B cell (primary cell): ENCODE measurements around the gene UBE4A. TPM values are rescaled to one million over a fixed set of nuclear protein-coding genes. Genes with fewer than 3 reads are reported as not detected.

Experiments used
- ATAC-seq: fragments of 200-7000 bp; cut with Tn5 transposase; one replicate; pipeline ENCODE4 v1.10.0; 2021; ENCODE audit warnings: low read depth, mild to moderate bottlenecking, moderate number of reproducible peaks, moderate library complexity
- CTCF ChIA-PET: fragments of 350-600 bp; sonication (Branson Sonifier 250); formaldehyde crosslinking; loops from one replicate; lab custom pipeline; 2021; ENCODE audit warnings: antibody characterized with exemption, inconsistent platforms; lab: Charles Lee
- POLR2A ChIA-PET: fragments of 350-600 bp; sonication (Branson Sonifier 250); formaldehyde crosslinking; loops from one replicate; lab custom pipeline; 2021; ENCODE audit warnings: antibody characterized with exemption; lab: Charles Lee
- DNase-seq: peaks from one replicate; pipeline ENCODE4 v3.0.0; 2013
- H2AFZ ChIP-seq: 2 replicates; pipeline ENCODE4 v1.6.1; 2012; ENCODE audit warnings: mild to moderate bottlenecking, low read depth, low read length; ENCODE audit not compliant: insufficient read depth, poor library complexity, severe bottlenecking
- H3K27ac ChIP-seq, 2 donors: 1 replicate in 1 of 2; 2 replicates in 1 of 2; pipeline ENCODE4 v1.5.1; 2012 to 2013; ENCODE audit warnings: low read length in 2 of 2, mild to moderate bottlenecking in 2 of 2, moderate library complexity in 1 of 2
- H3K27me3 ChIP-seq, 4 experiments: fragments of 200-600 bp in 1 of 4; sonication (generic) in 1 of 4; replicated peaks in 1 of 4; 1 replicate in 2 of 4; 2 replicates in 2 of 4; pipeline versions ENCODE4 v1.6.1 to v1.7.0; 2013 to 2016; ENCODE audit warnings: low read length in 3 of 4, mild to moderate bottlenecking in 2 of 4, mixed read lengths in 1 of 4, moderate library complexity in 1 of 4; ENCODE audit not compliant: insufficient read depth in 4 of 4, control insufficient read depth in 3 of 4; ENCODE audit errors: control extremely low read depth in 1 of 4
- H3K36me3 ChIP-seq, 2 experiments: replicated peaks in 1 of 2; 1 replicate in 1 of 2; 2 replicates in 1 of 2; pipeline versions ENCODE4 v1.6.1 to v1.7.1; 2013; ENCODE audit warnings: low read length in 1 of 2; ENCODE audit not compliant: insufficient read depth in 2 of 2, control insufficient read depth in 1 of 2; ENCODE audit errors: control extremely low read depth in 1 of 2, extremely low read depth in 1 of 2
- H3K4me1 ChIP-seq, 2 donors: fragments of 200-600 bp in 1 of 2; sonication (generic) in 1 of 2; 1 replicate in 1 of 2; 2 replicates in 1 of 2; pipeline versions ENCODE4 v1.5.1 to v1.6.1; 2013 to 2017; ENCODE audit warnings: low read length in 2 of 2; ENCODE audit not compliant: control insufficient read depth in 2 of 2, insufficient read depth in 2 of 2
- H3K4me2 ChIP-seq: replicated peaks from 2 replicates; pipeline ENCODE3; 2012; ENCODE audit warnings: mild to moderate bottlenecking, low read depth, low read length; ENCODE audit not compliant: poor library complexity, severe bottlenecking
- H3K4me3 ChIP-seq, 5 experiments: fragments of 200-600 bp in 1 of 5; sonication (generic) in 1 of 5; 1 replicate in 3 of 5; 2 replicates in 2 of 5; pipeline versions ENCODE4 v1.5.1 to v1.7.0; 2011 to 2016; ENCODE audit warnings: low read length in 4 of 5, mild to moderate bottlenecking in 4 of 5, low read depth in 2 of 5, control low read depth in 1 of 5, moderate library complexity in 1 of 5; ENCODE audit not compliant: insufficient read depth in 1 of 5; ENCODE audit errors: control extremely low read depth in 1 of 5, extremely low read depth in 1 of 5
- H3K79me2 ChIP-seq: fragments of 200-600 bp; sonication (generic); one replicate; pipeline ENCODE4 v1.6.0; 2016; ENCODE audit warnings: low read length; ENCODE audit not compliant: control insufficient read depth, insufficient read depth
- H3K9ac ChIP-seq: fragments of 200-600 bp; sonication (generic); 2 replicates; pipeline ENCODE4 v1.6.1; 2017; ENCODE audit warnings: mild to moderate bottlenecking, low read length, moderate library complexity
- H3K9me3 ChIP-seq, 3 donors: one replicate each; pipeline versions ENCODE4 v1.6.1 to v1.7.1; 2013; ENCODE audit warnings: low read length in 2 of 3; ENCODE audit not compliant: control insufficient read depth in 2 of 3, insufficient read depth in 1 of 3; ENCODE audit errors: control extremely low read depth in 1 of 3
- H4K20me1 ChIP-seq: 2 replicates; pipeline ENCODE4 v1.6.0; 2012; ENCODE audit warnings: mild to moderate bottlenecking, low read length; ENCODE audit not compliant: insufficient read depth, control insufficient read depth, poor library complexity, severe bottlenecking
- H3K27ac Mint-ChIP-seq: one replicate; pipeline ENCODE4 v1.8.0; 2021; ENCODE audit warnings: mixed read lengths
- H3K27me3 Mint-ChIP-seq: one replicate; pipeline ENCODE4 v1.8.0; 2021; ENCODE audit warnings: mixed read lengths
- H3K4me1 Mint-ChIP-seq: one replicate; pipeline ENCODE4 v1.8.0; 2021; ENCODE audit warnings: mixed read lengths
- H3K4me3 Mint-ChIP-seq: one replicate; pipeline ENCODE4 v1.8.0; 2021; ENCODE audit warnings: mixed read lengths
- H3K9me3 Mint-ChIP-seq: one replicate; pipeline ENCODE4 v1.8.0; 2022; ENCODE audit warnings: mixed read lengths; ENCODE audit not compliant: insufficient read depth
- CTCF ChIP-seq: fragments of 200-600 bp; IDR thresholded peaks from one replicate; pipeline ENCODE4 v1.8.0; 2022; ENCODE audit warnings: antibody characterized with exemption, mild to moderate bottlenecking
- EZH2 ChIP-seq: IDR thresholded peaks from 2 replicates; pipeline ENCODE4 v1.6.1; 2012; ENCODE audit warnings: borderline replicate concordance, low read depth, mild to moderate bottlenecking, moderate library complexity, low read length; ENCODE audit not compliant: insufficient read depth, poor library complexity, severe bottlenecking
- WGBS: methylation state at CpG from one replicate; pipeline ENCODE4 v1.1.5; 2013; ENCODE audit warnings: missing lambda C conversion rate; ENCODE audit not compliant: insufficient coverage; 5-methylcytosine and 5-hydroxymethylcytosine counted together
- intact Hi-C: fragments of 100-400 bp; cut with micrococcal nuclease; formaldehyde crosslinking; loops from one replicate; pipeline ENCODE4 v1.10.0; 2022
- polyA plus RNA-seq: library from polyadenylated mRNA; depleted of rRNA; stranded (reverse); fragments of >200 nt; gene quantifications from 2 replicates; pipeline ENCODE4 v1.2.3, GENCODE V29; 2012
- total RNA-seq, 2 donors: library from RNA; stranded (reverse); fragments of 120-200 nt in 1 of 2; gene quantifications; 1 replicate in 1 of 2; 2 replicates in 1 of 2; pipeline versions ENCODE4 v1.2.3 to v1.2.4, GENCODE V29; 2013 to 2022

The UBE4A gene
- total and polyA plus RNA-seq, 2 donors (not counting 1 experiment from before 2014, with no cell fraction given): 14.7 to 37.3 TPM

GRCh38 chr11:118318124-118318523, 41.3 kb upstream of the UBE4A start:
- TF ChIP-seq CTCF: no peak
- no peak for TF ChIP-seq EZH2
- POLR2A ChIA-PET: interaction anchor here (0.6 kb wide), 1 partner anchor 39 kb away, joined by 3 read pairs; no protein-coding TSS in a partner anchor
- Mint-ChIP-seq H3K4me3 (peak overlapping the region; percentile 37), H3K9me3 (no peaks in the 10 kb centered on the region), H3K27ac (peak overlapping the region; percentile 37), H3K4me1 (peaks cover 75% of the 10 kb centered on the region), H3K27me3 (no peaks in the 10 kb centered on the region)
- H3K27me3 ChIP-seq: no peaks in the 10 kb centered on the region
- no peaks in the 10 kb centered on the region for H4K20me1 ChIP-seq
- CTCF ChIA-PET: interaction anchor here (0.6 kb wide), 1 partner anchor 43 kb away, joined by 4 read pairs; no protein-coding TSS in a partner anchor
- no peak overlapping the region for H3K27ac ChIP-seq
- no peak overlapping the region for H3K9ac ChIP-seq
- no peaks in the 10 kb centered on the region for H3K79me2 ChIP-seq
- no peaks in the 10 kb centered on the region for H3K36me3 ChIP-seq
- intact Hi-C loops: no loop called here
- peaks cover 81 to 89% of the 10 kb centered on the region in 2 donors for H3K4me1 ChIP-seq
- DNase-seq (no peak), ATAC-seq (no peak)
- 53% methylated on average over 4 of the region's 4 CpGs for WGBS
- no peaks in the 10 kb centered on the region for H3K9me3 ChIP-seq
- no peak overlapping the region for H3K4me3 ChIP-seq
- H3K4me2 ChIP-seq: peak overlapping the region; percentile 45
- no peak overlapping the region for H2AFZ ChIP-seq

- TF ChIP-seq CTCF (no peak), EZH2 (no peak)
- H2AFZ ChIP-seq: no peak overlapping the region
- H3K4me3 Mint-ChIP-seq: peak overlapping the region; percentile 17
- H3K27me3 ChIP-seq: no peaks in the 10 kb centered on the region
- no peaks in the 10 kb centered on the region for H4K20me1 ChIP-seq
- H3K79me2 ChIP-seq: no peaks in the 10 kb centered on the region
- H3K4me3 ChIP-seq: no peak overlapping the region
- H3K4me2 ChIP-seq: peak overlapping the region; percentile 45
- no peak for ATAC-seq
- WGBS: 85% methylated on average over 6 of the region's 11 CpGs
- intact Hi-C loops: no loop called here
- ChIA-PET CTCF (interaction anchor here (0.6 kb wide), 2 partner anchors 42 to 99 kb away, joined by 4 read pairs; no protein-coding TSS in a partner anchor), POLR2A (interaction anchor here (0.6 kb wide), 1 partner anchor 38 kb away, joined by 3 read pairs; no protein-coding TSS in a partner anchor)
- peak overlapping the region in 1 of 2 donors; percentile 59 for H3K27ac ChIP-seq
- H3K4me1 Mint-ChIP-seq: peaks cover 75% of the 10 kb centered on the region
- H3K9me3 ChIP-seq: no peaks in the 10 kb centered on the region
- H3K27ac Mint-ChIP-seq: peak overlapping the region; percentile 37
- no peaks in the 10 kb centered on the region for H3K36me3 ChIP-seq
- DNase-seq: no peak
- no peaks in the 10 kb centered on the region for H3K27me3 Mint-ChIP-seq
- H3K9me3 Mint-ChIP-seq: no peaks in the 10 kb centered on the region
- H3K9ac ChIP-seq: no peak overlapping the region
- peaks cover 85 to 90% of the 10 kb centered on the region in 2 donors for H3K4me1 ChIP-seq
Observed at GRCh38 chr11:118318581-118319336, 40.6 kb upstream of the UBE4A start.
